Fibroblast of skin of left quadriceps (primary cell): Measurements from ENCODE around the gene ANO4.

Source experiments
- DNase-seq, 2 experiments: peaks; one replicate each; pipeline ENCODE4 v3.0.0-alpha.2; 2013; ENCODE audit warnings: low read depth in 2 of 2

Gene ANO4

GRCh38 chr12:100801320-100801719 lies 6.7 kb downstream of the ANO4 start:
- no peak for DNase-seq

- no peak for DNase-seq
Measured at GRCh38 chr12:100808777-100809176, 14.2 kb downstream of the ANO4 start.

DNA sequence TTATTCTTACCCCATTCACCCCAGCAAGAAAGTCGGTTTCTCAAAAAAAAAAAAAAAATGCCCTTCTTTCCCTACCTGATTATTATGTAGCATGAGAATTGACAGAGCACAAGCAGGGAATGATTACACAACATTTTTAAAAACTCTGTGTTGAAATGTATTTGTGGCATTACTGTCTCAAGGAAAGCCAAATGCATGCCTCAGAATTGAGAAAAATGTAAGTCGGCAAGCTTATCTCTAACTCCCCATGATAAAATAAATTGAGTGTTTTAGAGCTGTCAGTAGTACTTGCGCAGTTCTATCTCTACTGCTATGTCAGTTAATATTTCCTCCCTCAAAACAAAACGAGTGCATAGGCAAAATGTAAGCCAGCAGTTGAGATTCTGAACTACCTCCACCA lies 25.7 kb downstream of the ANO4 start:
- no peak for DNase-seq

GRCh38 chr12:100823963-100824362 lies 29.4 kb downstream of the ANO4 start:
- DNase-seq: no peak

DNA sequence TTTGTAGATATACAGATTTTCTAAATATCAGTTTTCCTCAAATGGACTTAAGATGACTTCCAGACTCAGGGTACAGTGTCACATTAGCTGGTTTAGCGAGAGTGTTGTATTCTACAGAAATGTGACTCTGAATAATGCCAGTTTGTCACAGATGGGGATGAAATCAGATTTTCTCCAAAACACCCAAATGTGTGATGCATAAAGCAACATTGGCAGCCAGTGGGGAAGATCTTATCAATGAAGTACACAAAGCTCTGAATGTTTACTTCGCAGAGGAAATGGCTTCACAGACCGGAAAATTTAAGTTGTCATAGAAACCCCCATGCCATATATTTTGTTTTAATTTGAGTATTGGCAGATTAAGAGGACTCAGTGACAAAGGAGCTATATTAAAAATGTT lies 29.9 kb downstream of the ANO4 start:
- no peak for DNase-seq

DNA sequence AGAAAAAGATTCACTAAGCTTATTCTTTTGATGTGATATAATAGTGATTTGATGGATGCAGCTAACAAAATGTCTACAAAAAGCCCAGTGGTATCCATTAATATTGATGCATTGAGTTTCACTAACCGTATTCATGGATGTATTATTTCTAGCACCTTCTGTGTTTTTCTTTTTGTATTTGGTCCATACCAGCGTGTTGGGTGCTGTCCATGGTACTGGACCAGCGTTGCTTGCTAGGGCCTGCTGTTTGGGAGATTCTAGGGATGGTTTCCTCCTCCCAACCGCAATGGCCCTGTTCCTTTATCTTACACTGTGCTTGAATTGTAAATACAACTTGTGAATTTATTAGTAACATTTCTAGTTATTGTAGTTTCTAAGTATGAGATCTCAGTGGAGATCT lies 31.7 kb downstream of the ANO4 start:
- DNase-seq: peak in 1 of 2 experiments; percentile 1

DNA sequence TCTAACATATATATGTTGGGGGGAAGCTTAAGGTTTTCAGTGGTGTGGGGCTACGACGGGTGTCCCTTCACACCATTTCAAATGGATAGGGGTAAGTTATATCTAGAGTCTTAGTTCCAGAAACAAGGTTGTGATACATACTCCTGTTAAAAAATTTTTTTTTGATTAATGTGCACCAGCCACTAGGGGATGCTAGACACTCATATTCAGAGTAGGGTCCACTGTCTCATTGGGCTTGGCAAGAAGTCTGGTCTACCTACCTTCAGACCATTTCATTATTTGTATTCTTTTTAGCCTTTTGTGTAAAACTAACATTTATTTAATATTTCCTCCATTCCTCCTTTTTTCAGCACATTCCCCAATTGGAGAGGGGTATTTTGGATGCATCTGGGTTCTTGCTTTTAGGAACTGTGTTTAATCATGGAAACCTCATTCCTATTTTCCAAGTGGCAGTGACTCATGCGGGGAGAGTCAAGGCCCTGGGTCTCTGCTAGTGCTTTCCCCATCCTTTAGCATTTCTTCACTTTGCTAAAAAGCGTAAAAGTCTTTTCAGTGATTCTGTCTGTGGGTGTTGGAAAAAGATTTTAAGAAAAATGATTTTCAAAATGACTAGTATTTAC lies 33.4 kb downstream of the ANO4 start:
- no peak for DNase-seq

DNA sequence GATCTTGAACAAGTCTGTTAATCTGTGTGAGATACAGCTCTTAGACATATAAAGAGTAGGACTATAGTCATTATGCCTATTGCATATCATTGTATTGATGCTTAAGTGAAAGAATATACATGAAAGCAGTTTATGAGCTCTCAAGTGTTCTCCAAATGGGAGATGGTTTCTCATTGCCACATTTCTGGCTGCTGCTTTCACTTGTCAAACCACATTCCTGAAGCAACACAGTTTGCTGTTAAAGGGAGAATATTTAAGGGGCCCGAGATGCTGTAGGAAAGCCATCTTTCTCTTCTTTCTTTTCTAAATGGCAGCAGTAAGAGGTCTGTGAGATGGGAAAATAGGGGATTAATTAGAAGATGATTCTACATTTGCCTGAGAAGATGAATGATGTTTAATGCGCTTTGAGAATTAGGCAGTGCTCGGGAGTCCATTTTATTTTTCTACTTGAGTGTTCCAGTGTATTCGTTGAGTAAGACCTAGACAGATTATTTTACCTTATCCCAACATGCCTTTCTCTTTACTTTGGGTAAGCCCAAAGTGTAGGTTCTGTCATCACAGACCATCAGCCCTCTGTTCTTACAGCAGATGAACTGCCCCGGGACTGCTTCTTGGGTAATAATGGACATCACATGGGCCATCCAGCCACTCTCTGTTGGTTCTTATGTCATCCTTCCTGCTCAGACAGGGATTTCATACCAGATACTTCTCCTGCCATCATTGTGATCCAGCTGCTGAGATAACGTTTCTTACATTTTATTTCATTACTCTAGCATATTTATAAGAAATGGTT lies 35.6 kb downstream of the ANO4 start:
- DNase-seq: no peak

DNA sequence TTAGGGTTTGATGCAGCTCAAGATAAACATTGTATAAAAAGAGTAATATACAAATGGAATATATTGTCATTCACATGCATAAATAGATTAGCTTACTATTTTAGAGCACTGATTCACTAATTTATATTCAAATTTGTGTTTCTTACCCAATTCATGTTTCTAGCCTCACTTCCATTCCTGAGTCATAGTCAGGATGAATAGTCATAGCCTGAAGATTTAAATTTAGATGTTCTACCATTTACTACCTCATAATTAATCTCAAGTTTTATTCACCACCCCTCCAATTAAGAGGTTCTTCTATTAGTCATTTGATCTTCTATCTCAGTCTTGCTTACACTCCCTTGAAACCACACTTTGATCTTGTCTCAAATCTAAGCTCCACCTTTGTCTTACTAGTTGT lies 38.7 kb downstream of the ANO4 start:
- no peak for DNase-seq

- DNase-seq: no peak
Measured at GRCh38 chr12:100840748-100841147, 46.2 kb downstream of the ANO4 start.

- no peak for DNase-seq
Measured at GRCh38 chr12:100842156-100842555, 47.6 kb downstream of the ANO4 start.

- DNase-seq: no peak
Measured at GRCh38 chr12:100843061-100843460, 48.5 kb downstream of the ANO4 start.

- DNase-seq: no peak
Measured at GRCh38 chr12:100845095-100845494, 50.5 kb downstream of the ANO4 start.

- no peak for DNase-seq
Measured at GRCh38 chr12:100851637-100852036, 57.1 kb downstream of the ANO4 start.

DNA sequence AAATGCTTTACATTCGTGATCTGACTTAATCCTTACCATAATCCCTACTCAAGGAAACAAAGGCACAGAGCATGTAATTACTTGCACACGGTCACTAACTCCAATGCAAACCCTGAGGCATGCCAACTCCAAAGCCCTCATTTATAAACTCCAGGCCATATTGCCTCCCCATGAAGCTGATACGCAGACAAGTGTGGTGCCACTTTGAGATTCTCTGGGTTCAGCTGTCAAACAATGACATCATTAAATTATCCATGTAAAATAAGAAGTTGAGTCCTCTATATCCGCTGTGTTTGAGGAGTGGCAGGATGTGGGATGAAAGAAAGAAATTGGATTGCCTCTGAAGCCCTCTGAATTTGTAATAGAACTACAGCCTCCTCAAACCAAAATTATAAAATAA lies 62.8 kb downstream of the ANO4 start:
- DNase-seq: no peak

GRCh38 chr12:100857971-100858370 lies 63.4 kb downstream of the ANO4 start:
- no peak for DNase-seq

DNA sequence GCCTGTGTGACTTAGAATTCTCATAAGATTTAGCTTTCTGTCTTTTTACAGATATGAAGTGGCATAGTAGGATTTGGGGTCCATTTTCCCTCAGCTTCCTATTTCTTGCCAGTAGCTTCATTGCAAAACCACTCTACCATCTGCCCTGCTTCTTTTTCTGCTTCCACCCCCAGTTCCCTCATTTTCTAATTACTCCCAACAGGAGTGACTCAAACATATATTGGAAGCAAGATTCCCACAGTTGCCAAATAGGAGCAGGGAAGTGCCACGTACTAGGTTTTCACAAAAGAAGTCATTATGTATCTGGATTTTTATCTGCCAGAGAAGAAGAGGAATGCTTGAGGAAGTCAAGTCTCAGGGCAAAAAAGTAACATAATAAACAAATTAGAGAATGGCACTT lies 64.1 kb downstream of the ANO4 start:
- DNase-seq: no peak

GRCh38 chr12:100859063-100859627 lies 64.6 kb downstream of the ANO4 start:
- DNase-seq: no peak

- no peak for DNase-seq
Measured at GRCh38 chr12:100860611-100861010, 66.0 kb downstream of the ANO4 start.

DNA sequence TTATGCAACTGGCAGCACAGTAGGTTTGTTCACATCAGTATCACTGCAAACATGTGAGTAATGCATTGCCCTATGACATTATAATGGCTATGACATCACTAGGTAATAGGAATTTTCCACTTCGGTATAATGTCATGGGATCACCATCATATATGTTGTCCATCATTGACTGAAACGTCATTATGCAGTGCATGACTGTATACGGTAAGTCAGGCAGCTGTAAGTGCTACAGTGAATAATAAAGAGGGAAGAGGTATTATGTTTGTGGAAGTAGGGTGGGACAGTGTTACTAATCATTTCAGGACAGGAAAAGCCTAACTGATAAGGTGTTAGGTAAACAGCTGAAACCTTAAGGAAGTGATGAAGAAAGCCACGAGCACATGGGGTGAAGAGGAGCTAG lies 68.1 kb downstream of the ANO4 start:
- no peak for DNase-seq

GRCh38 chr12:100864366-100864765 lies 69.8 kb downstream of the ANO4 start:
- no peak for DNase-seq

DNA sequence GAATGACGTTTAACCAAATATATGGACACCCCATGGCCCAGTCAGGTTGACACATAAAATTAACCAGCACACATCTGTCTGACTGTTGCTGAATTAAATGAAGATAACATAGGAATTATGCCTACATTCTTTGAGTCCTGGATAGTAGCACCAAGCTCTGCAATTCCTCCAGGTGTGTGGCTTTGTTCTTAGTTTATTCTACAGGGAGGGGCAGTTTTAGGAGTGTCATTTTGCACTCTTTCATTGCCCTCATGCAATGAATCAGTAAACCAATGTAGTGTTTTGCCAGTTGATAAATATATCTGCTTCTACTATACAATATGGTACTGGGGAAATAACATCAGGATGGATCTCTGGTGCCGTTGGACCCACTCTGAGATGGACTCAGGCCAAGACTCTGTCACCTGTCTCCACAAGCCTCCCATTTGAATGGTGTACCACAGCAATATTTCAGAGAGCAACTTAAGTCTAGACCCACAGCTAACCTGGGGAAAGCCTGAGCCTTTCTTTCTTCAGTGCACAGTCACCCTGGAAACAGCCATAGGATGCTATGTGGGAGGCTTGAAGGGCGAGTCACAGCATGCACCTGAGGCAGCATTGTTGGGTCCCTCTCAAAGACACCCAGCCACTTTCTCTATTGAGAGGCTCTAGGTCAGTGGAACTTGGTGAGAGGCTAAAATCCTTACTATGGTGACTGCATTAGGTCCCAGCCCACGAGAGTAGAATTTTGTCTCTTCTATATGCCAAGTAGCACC lies 73.2 kb downstream of the ANO4 start:
- no peak for DNase-seq

DNA sequence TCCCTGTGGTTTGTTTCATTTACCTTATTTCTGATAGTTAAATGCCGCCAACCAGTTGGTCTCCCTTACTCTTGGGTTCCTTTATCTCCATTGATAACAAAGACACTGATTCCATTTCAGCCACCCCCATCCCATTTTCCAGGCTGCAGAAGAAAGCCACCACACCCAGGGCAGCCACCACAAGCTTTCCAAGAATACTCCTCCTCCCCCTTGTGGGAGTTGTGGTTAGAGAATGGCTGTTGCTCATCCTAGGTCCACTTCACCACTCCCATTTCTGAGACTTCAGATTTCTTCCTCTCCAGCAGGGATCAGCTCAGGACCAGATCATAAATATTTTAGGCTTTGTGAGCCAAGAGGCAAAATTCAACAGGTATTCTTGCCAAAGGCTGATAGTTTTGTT lies 73.9 kb downstream of the ANO4 start:
- DNase-seq: no peak
